H9 (cell line): Measurements from ENCODE around the gene GNAO1. TPM values are rescaled to one million over a fixed set of nuclear protein-coding genes. Genes with fewer than 3 reads are reported as not detected.

Experiments
- DNase-seq: peaks from one replicate; pipeline ENCODE4 v3.0.0-alpha.2; 2017
- H2AFZ ChIP-seq: one replicate; pipeline ENCODE4 v1.6.1; 2013; ENCODE audit warnings: mild to moderate bottlenecking, low read length, control low read depth, moderate library complexity
- H2AK5ac ChIP-seq: 2 replicates; pipeline ENCODE4 v1.6.1; 2013; ENCODE audit warnings: low read length, control low read depth, mixed read lengths; ENCODE audit not compliant: insufficient read length
- H2BK120ac ChIP-seq: one replicate; pipeline ENCODE4 v1.6.1; 2013; ENCODE audit warnings: low read depth, mild to moderate bottlenecking, low read length, control low read depth, inconsistent platforms; ENCODE audit not compliant: poor library complexity, severe bottlenecking
- H2BK12ac ChIP-seq: 2 replicates; pipeline ENCODE4 v1.6.1; 2013; ENCODE audit warnings: low read length, control low read depth, mixed read lengths, low read depth; ENCODE audit not compliant: insufficient read length
- H2BK15ac ChIP-seq: 2 replicates; pipeline ENCODE4 v1.6.1; 2013; ENCODE audit warnings: low read depth, low read length, control low read depth
- H2BK20ac ChIP-seq: one replicate; pipeline ENCODE4 v1.6.1; 2013; ENCODE audit warnings: low read depth, mild to moderate bottlenecking, low read length, control low read depth, inconsistent platforms; ENCODE audit not compliant: poor library complexity, severe bottlenecking
- H2BK5ac ChIP-seq: 2 replicates; pipeline ENCODE4 v1.6.1; 2013; ENCODE audit warnings: low read length, control low read depth, mixed read lengths; ENCODE audit not compliant: insufficient read length
- H3K14ac ChIP-seq: 2 replicates; pipeline ENCODE4 v1.6.1; 2013; ENCODE audit warnings: low read length, control low read depth; ENCODE audit not compliant: insufficient read depth
- H3K18ac ChIP-seq: 2 replicates; pipeline ENCODE4 v1.6.1; 2013; ENCODE audit warnings: low read depth, mild to moderate bottlenecking, mixed read lengths, low read length, control low read depth; ENCODE audit not compliant: insufficient read length
- H3K23ac ChIP-seq: 2 replicates; pipeline ENCODE4 v1.6.1; 2013; ENCODE audit warnings: low read length, control low read depth, mixed read lengths, low read depth; ENCODE audit not compliant: insufficient read length
- H3K23me2 ChIP-seq: 2 replicates; pipeline ENCODE4 v1.6.1; 2013; ENCODE audit warnings: low read depth, mild to moderate bottlenecking, mixed read lengths, low read length, control low read depth; ENCODE audit not compliant: insufficient read length, poor library complexity, severe bottlenecking
- H3K27ac ChIP-seq: 2 replicates; pipeline ENCODE4 v1.5.1; 2013; ENCODE audit warnings: low read length, control low read depth, mixed read lengths, low read depth; ENCODE audit not compliant: insufficient read length
- H3K27me3 ChIP-seq: 2 replicates; pipeline ENCODE4 v1.6.1; 2013; ENCODE audit warnings: low read length, control low read depth, inconsistent platforms; ENCODE audit not compliant: insufficient read depth
- H3K4ac ChIP-seq: 2 replicates; pipeline ENCODE4 v1.6.1; 2013; ENCODE audit warnings: low read depth, mild to moderate bottlenecking, control low read depth, inconsistent platforms, low read length, moderate library complexity
- H3K4me1 ChIP-seq: 2 replicates; pipeline ENCODE4 v1.6.1; 2013; ENCODE audit warnings: low read length, control low read depth, inconsistent platforms; ENCODE audit not compliant: insufficient read depth
- H3K4me2 ChIP-seq: 2 replicates; pipeline ENCODE4 v1.6.1; 2013; ENCODE audit warnings: low read length, control low read depth, mixed read lengths; ENCODE audit not compliant: insufficient read length, insufficient read depth
- H3K56ac ChIP-seq: 2 replicates; pipeline ENCODE4 v1.6.1; 2013; ENCODE audit warnings: low read depth, mild to moderate bottlenecking, mixed read lengths, low read length, control low read depth; ENCODE audit not compliant: insufficient read length
- H3K79me1 ChIP-seq: 2 replicates; pipeline ENCODE4 v1.6.1; 2013; ENCODE audit warnings: low read depth, mild to moderate bottlenecking, moderate library complexity, low read length, control low read depth, inconsistent platforms; ENCODE audit not compliant: insufficient read depth, poor library complexity, severe bottlenecking
- H3K79me2 ChIP-seq: 2 replicates; pipeline ENCODE4 v1.6.1; 2013; ENCODE audit warnings: low read length, control low read depth, inconsistent platforms; ENCODE audit not compliant: insufficient read depth
- H3K9ac ChIP-seq: 2 replicates; pipeline ENCODE4 v1.6.1; 2013; ENCODE audit warnings: low read length, control low read depth, mixed read lengths; ENCODE audit not compliant: insufficient read length; ENCODE audit errors: extremely low read depth
- H3K9me3 ChIP-seq: one replicate; pipeline ENCODE4 v1.6.1; 2013; ENCODE audit warnings: low read depth, low read length, inconsistent platforms; ENCODE audit not compliant: control insufficient read depth
- H3T11ph ChIP-seq: one replicate; pipeline ENCODE4 v1.6.1; 2013; ENCODE audit warnings: mild to moderate bottlenecking, low read length, control low read depth, inconsistent platforms
- H4K20me1 ChIP-seq: one replicate; pipeline ENCODE4 v1.6.1; 2013; ENCODE audit not compliant: control insufficient read depth, insufficient read length, insufficient read depth
- H4K5ac ChIP-seq: 2 replicates; pipeline ENCODE4 v1.6.1; 2013; ENCODE audit warnings: low read depth, mild to moderate bottlenecking, mixed read lengths, low read length, control low read depth; ENCODE audit not compliant: insufficient read length
- H4K8ac ChIP-seq: replicated peaks from 2 replicates; pipeline ENCODE4 v1.6.1; 2013; ENCODE audit warnings: low read length, control low read depth, mixed read lengths, low read depth; ENCODE audit not compliant: insufficient read length
- H4K91ac ChIP-seq: 2 replicates; pipeline ENCODE4 v1.6.1; 2013; ENCODE audit warnings: low read depth, mild to moderate bottlenecking, moderate library complexity, mixed read lengths, low read length, control low read depth; ENCODE audit not compliant: insufficient read length
- H3K27ac Mint-ChIP-seq, 3 experiments: 2 replicates in 2 of 3; 3 replicates in 1 of 3; pipeline ENCODE4 v1.8.0; 2020 to 2021; ENCODE audit warnings: mixed read lengths in 3 of 3, mild to moderate bottlenecking in 1 of 3, moderate library complexity in 1 of 3
- H3K27me3 Mint-ChIP-seq: 2 replicates; pipeline ENCODE4 v1.8.0; 2021; ENCODE audit warnings: low read depth, mild to moderate bottlenecking, moderate library complexity, mixed read lengths
- H3K36me3 Mint-ChIP-seq, 3 experiments: 2 replicates in 2 of 3; 3 replicates in 1 of 3; pipeline ENCODE4 v1.8.0; 2020 to 2021; ENCODE audit warnings: low read depth in 3 of 3, mixed read lengths in 3 of 3; ENCODE audit not compliant: insufficient read depth in 1 of 3
- H3K4me1 Mint-ChIP-seq, 2 experiments: 2 replicates each; pipeline ENCODE4 v1.8.0; 2020; ENCODE audit warnings: mixed read lengths in 2 of 2
- H3K4me3 Mint-ChIP-seq, 2 experiments: 2 replicates in 1 of 2; 3 replicates in 1 of 2; pipeline ENCODE4 v1.8.0; 2020 to 2021; ENCODE audit warnings: mild to moderate bottlenecking in 2 of 2, mixed read lengths in 2 of 2, moderate library complexity in 1 of 2
- H3K9me3 Mint-ChIP-seq, 2 experiments: 2 replicates in 1 of 2; 3 replicates in 1 of 2; pipeline ENCODE4 v1.8.0; 2020; ENCODE audit warnings: mild to moderate bottlenecking in 2 of 2, mixed read lengths in 2 of 2, moderate library complexity in 1 of 2
- CTCF ChIP-seq: fragments of 200-600 bp; sonication (generic); conservative IDR thresholded peaks from 3 replicates; pipeline ENCODE4 v1.8.0; 2021; ENCODE audit warnings: antibody characterized with exemption, mild to moderate bottlenecking
- WGBS: extraction: QIAGEN DNeasy Blood & Tissue Kit; methylation state at CpG from one replicate; pipeline ENCODE4 v1.1.7; 2013; ENCODE audit warnings: missing lambda C conversion rate, low lambda C conversion rate, mixed read lengths; ENCODE audit not compliant: insufficient read length; ENCODE audit errors: extremely low coverage; 5-methylcytosine and 5-hydroxymethylcytosine counted together
- total RNA-seq: library from RNA; stranded (reverse); gene quantifications from 2 replicates; pipeline ENCODE4 v1.2.1, GENCODE V29; 2021

Gene GNAO1
- total RNA-seq, 1 experiment from 2014 or later, result 16.9 TPM

DNA sequence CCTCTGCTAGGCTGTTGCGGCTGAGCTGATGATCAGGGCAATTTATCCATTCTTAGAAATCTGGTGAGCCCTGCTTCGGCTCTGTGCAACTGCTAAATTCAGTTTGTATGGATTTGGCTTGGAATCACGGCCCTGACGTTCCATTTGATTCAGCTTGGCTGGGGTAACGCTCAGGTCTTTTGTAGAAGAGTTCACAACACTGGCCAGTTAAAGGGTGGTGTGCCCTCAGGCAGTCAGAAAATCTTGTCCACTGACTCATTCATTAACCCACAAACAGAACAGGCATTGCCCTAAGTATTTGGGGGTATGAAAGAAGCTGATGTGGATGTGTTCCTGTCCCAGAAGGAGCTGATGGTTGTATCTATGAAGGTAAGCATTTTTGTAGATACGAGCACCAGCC, 53.9 kb downstream of the GNAO1 start:
- H2BK15ac ChIP-seq, result no peak overlapping the region
- H4K5ac ChIP-seq, result no peak overlapping the region
- H2BK12ac ChIP-seq, result no peak overlapping the region
- no peak overlapping the region for H3K27ac ChIP-seq
- H3K23me2 ChIP-seq, result no peaks in the 10 kb centered on the region
- no peak overlapping the region for H3K4ac ChIP-seq
- no peak overlapping the region for H2AFZ ChIP-seq
- H2BK20ac ChIP-seq, result no peak overlapping the region
- no peaks in the 10 kb centered on the region for H3K9me3 Mint-ChIP-seq
- H2BK120ac ChIP-seq, result no peak overlapping the region
- no peaks in the 10 kb centered on the region for H3K27me3 Mint-ChIP-seq
- no peak overlapping the region for H3K56ac ChIP-seq
- no peak overlapping the region for H3T11ph ChIP-seq
- no peaks in the 10 kb centered on the region for H3K27me3 ChIP-seq
- H3K36me3 Mint-ChIP-seq, result peaks cover 0 to 4% (median 1%) of the 10 kb centered on the region in 3 experiments; a peak in 3 of 7 replicates
- no peak overlapping the region for H3K4me2 ChIP-seq
- TF ChIP-seq CTCF, result no peak
- DNase-seq, result no peak
- H2BK5ac ChIP-seq, result no peak overlapping the region
- H4K20me1 ChIP-seq, result no peaks in the 10 kb centered on the region
- no peaks in the 10 kb centered on the region for H3K4me1 ChIP-seq
- H3K27ac Mint-ChIP-seq, result no peak overlapping the region
- WGBS, result no CpG with 5 or more reads among the region's 6 CpGs
- H3K9me3 ChIP-seq, result no peaks in the 10 kb centered on the region
- no peak overlapping the region for H3K9ac ChIP-seq
- H3K4me3 Mint-ChIP-seq, result no peak overlapping the region
- H3K23ac ChIP-seq, result no peak overlapping the region
- H3K79me2 ChIP-seq, result no peaks in the 10 kb centered on the region
- no peak overlapping the region for H2AK5ac ChIP-seq
- no peak overlapping the region for H3K14ac ChIP-seq
- no peaks in the 10 kb centered on the region for H3K79me1 ChIP-seq
- no peak overlapping the region for H3K18ac ChIP-seq
- no peak overlapping the region for H4K8ac ChIP-seq
- peaks cover 3 to 9% of the 10 kb centered on the region in 2 experiments for H3K4me1 Mint-ChIP-seq
- H4K91ac ChIP-seq, result no peak overlapping the region
